OCI-LY1 (cell line): ENCODE data around the gene NFASC.

Experiments
- EZH2 ChIP-seq: fragments of 200-600 bp; sonication (generic), shearing (Covaris generic); IDR thresholded peaks from 2 replicates; pipeline ENCODE4 v1.8.0; 2017; ENCODE audit warnings: borderline replicate concordance, mixed run types, mild to moderate bottlenecking, antibody characterized with exemption, low read length, moderate library complexity, mixed read lengths
- TF ChIP-seq, protein P1 (sequence below): fragments of 200-600 bp; sonication (generic), shearing (Covaris generic); IDR thresholded peaks from 2 replicates; pipeline ENCODE4 v1.5.1; 2017; ENCODE audit warnings: mild to moderate bottlenecking, antibody characterized with exemption, low read length, moderate library complexity, mixed read lengths

DNA sequence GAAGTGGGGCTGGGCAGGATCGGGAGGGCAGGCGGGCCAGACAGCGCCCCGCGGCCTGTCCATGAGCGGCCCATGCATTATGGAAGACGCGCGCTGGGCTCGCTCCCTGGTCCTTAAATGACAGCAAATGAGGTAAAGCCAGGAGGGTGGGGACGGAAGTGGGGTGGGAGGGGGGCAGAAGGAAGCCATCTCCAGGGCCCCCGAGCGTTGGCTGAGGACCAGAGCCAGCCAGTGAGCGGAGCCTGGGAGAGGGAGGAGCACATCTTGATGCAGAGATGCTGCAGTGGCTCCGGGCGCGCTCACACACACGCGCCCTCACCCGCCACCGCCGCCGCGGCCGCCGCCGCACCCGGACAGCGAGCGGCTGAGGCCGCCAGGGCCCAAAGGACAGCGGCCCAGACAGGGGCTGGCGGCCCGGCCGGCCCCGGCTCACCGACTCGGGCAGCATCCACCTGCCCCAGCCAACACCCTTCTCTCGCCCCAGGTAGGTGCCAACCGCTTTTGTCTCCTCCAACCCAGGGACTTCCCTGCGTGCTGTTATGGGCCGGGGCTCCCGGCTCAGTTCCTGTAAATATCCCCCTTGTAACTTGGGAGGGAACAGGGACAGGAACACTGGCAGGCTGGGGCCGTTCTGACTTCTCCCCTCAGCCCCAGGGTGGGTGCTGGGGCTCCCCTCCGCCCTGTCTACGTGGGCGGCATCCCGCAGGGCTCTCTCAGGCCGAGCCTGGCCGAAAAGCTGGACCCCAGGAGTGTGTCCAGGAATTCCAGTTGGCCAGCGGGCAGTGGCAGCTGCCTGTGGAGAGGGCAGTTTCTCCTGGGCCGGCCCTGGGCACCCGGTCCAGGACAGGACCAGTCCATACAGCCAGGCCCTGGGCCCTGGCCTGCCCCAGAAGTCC, 172.5 kb downstream of the NFASC start, which contains the start of gene CNTN2:
- no peak for TF ChIP-seq EZH2
- TF ChIP-seq, protein P1, sequence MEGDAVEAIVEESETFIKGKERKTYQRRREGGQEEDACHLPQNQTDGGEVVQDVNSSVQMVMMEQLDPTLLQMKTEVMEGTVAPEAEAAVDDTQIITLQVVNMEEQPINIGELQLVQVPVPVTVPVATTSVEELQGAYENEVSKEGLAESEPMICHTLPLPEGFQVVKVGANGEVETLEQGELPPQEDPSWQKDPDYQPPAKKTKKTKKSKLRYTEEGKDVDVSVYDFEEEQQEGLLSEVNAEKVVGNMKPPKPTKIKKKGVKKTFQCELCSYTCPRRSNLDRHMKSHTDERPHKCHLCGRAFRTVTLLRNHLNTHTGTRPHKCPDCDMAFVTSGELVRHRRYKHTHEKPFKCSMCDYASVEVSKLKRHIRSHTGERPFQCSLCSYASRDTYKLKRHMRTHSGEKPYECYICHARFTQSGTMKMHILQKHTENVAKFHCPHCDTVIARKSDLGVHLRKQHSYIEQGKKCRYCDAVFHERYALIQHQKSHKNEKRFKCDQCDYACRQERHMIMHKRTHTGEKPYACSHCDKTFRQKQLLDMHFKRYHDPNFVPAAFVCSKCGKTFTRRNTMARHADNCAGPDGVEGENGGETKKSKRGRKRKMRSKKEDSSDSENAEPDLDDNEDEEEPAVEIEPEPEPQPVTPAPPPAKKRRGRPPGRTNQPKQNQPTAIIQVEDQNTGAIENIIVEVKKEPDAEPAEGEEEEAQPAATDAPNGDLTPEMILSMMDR: no peak
